PFSK-1 (cell line): ENCODE data around the gene AMACR.

Source experiments
- FOXP2 ChIP-seq: optimal IDR thresholded peaks from 2 replicates; pipeline ENCODE3; 2011; ENCODE audit warnings: borderline replicate concordance, control low read depth, inconsistent platforms; ENCODE audit not compliant: insufficient read depth; ENCODE audit errors: extremely low read length, extremely low read depth
- POLR2AphosphoS5 ChIP-seq: IDR thresholded peaks from 2 replicates; pipeline ENCODE4 v1.6.1; 2012; ENCODE audit warnings: low read depth, mild to moderate bottlenecking, control low read depth, low read length, moderate library complexity
- SIN3A ChIP-seq: IDR thresholded peaks from 2 replicates; pipeline ENCODE4 v1.6.1; 2012; ENCODE audit warnings: mild to moderate bottlenecking, low read length, moderate library complexity, borderline replicate concordance; ENCODE audit not compliant: insufficient read depth
- TAF1 ChIP-seq: IDR thresholded peaks from 2 replicates; pipeline ENCODE4 v1.6.1; 2012; ENCODE audit warnings: low read length, control low read depth, borderline replicate concordance; ENCODE audit not compliant: insufficient read depth
- TF ChIP-seq, protein P1 (sequence below), 2 experiments: IDR thresholded peaks; 2 replicates each; pipeline versions ENCODE4 v1.6.1 to v1.8.0; 2011 to 2012; ENCODE audit warnings: low read depth in 2 of 2, low read length in 2 of 2, control low read depth in 1 of 2, inconsistent platforms in 1 of 2, mild to moderate bottlenecking in 1 of 2, moderate library complexity in 1 of 2; ENCODE audit not compliant: insufficient read depth in 1 of 2

DNA sequence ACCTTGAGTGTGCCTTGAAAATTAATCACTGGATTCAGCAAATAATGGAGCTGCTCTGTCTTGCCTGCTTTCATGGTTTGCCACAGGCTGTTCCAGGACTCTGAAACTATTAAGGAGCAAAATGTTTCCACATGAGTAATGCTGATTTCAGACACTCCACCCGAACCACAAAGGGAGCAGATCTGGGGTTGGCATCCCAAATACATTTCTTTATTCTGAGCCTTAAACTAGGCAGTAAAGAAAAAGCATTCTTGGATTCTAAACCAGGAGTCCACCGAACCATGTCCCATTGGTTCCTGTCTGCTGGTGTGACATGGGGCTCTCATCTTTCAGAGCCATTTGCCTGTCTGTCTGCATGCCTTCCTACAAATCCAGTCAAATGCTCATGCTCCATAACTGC lies 45.3 kb upstream of the AMACR start:
- TF ChIP-seq POLR2AphosphoS5 (no peak), TAF1 (no peak), SIN3A (no peak), FOXP2 (no peak)
- TF ChIP-seq, protein P1, sequence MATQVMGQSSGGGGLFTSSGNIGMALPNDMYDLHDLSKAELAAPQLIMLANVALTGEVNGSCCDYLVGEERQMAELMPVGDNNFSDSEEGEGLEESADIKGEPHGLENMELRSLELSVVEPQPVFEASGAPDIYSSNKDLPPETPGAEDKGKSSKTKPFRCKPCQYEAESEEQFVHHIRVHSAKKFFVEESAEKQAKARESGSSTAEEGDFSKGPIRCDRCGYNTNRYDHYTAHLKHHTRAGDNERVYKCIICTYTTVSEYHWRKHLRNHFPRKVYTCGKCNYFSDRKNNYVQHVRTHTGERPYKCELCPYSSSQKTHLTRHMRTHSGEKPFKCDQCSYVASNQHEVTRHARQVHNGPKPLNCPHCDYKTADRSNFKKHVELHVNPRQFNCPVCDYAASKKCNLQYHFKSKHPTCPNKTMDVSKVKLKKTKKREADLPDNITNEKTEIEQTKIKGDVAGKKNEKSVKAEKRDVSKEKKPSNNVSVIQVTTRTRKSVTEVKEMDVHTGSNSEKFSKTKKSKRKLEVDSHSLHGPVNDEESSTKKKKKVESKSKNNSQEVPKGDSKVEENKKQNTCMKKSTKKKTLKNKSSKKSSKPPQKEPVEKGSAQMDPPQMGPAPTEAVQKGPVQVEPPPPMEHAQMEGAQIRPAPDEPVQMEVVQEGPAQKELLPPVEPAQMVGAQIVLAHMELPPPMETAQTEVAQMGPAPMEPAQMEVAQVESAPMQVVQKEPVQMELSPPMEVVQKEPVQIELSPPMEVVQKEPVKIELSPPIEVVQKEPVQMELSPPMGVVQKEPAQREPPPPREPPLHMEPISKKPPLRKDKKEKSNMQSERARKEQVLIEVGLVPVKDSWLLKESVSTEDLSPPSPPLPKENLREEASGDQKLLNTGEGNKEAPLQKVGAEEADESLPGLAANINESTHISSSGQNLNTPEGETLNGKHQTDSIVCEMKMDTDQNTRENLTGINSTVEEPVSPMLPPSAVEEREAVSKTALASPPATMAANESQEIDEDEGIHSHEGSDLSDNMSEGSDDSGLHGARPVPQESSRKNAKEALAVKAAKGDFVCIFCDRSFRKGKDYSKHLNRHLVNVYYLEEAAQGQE (IDR thresholded peaks at IDR 0.05; ENCODE audit: insufficient read depth in 1 of 2, low read depth in 2 of 2, low read length in 2 of 2): no peak
